GM23338 (cell line): ENCODE measurements around the gene IGFBP6. TPM values are rescaled to one million over a fixed set of nuclear protein-coding genes. Genes with fewer than 3 reads are reported as not detected.

Experiments used
- ATAC-seq: fragments of 200-7000 bp; cut with Tn5 transposase; 3 replicates; pipeline ENCODE4 v1.9.1; 2020
- DNase-seq: peaks from one replicate; pipeline ENCODE4 v3.0.0-alpha.2; 2015; ENCODE audit warnings: low spot score
- H2AFZ ChIP-seq: fragments of 200-600 bp; sonication (generic); 2 replicates; pipeline ENCODE4 v1.8.0; 2016; ENCODE audit warnings: antibody characterized with exemption, mild to moderate bottlenecking, moderate library complexity
- H3F3A ChIP-seq: fragments of 200-600 bp; sonication (generic); replicated peaks from 2 replicates; pipeline ENCODE4 v1.8.0; 2017; ENCODE audit warnings: antibody characterized with exemption, mixed run types, low read depth
- H3K27ac ChIP-seq: fragments of 200-600 bp; sonication (generic); 2 replicates; pipeline ENCODE4 v1.6.1; 2016; ENCODE audit warnings: low read depth
- H3K27me3 ChIP-seq: fragments of 200-600 bp; sonication (generic); 2 replicates; pipeline ENCODE4 v1.8.0; 2016; ENCODE audit warnings: mild to moderate bottlenecking, mixed run types, moderate library complexity; ENCODE audit not compliant: insufficient read depth
- H3K36me3 ChIP-seq: fragments of 200-600 bp; sonication (generic); 2 replicates; pipeline ENCODE4 v1.8.0; 2016; ENCODE audit warnings: mild to moderate bottlenecking; ENCODE audit not compliant: insufficient read depth
- H3K4me1 ChIP-seq: fragments of 200-600 bp; sonication (generic); 2 replicates; pipeline ENCODE4 v1.8.0; 2016; ENCODE audit warnings: mild to moderate bottlenecking, moderate library complexity; ENCODE audit not compliant: insufficient read depth
- H3K4me2 ChIP-seq: fragments of 200-600 bp; sonication (generic); 2 replicates; pipeline ENCODE4 v1.7.1; 2017; ENCODE audit warnings: mixed run types
- H3K4me3 ChIP-seq: fragments of 200-600 bp; sonication (generic); 2 replicates; pipeline ENCODE4 v1.6.1; 2016; ENCODE audit warnings: mixed run types
- H3K79me2 ChIP-seq: fragments of 200-600 bp; sonication (generic); replicated peaks from 2 replicates; pipeline ENCODE4 v1.8.0; 2017; ENCODE audit warnings: mild to moderate bottlenecking; ENCODE audit not compliant: insufficient read depth
- H3K9me2 ChIP-seq: fragments of 200-600 bp; sonication (generic); 2 replicates; pipeline ENCODE4 v1.8.0; 2017; ENCODE audit not compliant: insufficient read depth
- H4K20me1 ChIP-seq: fragments of 200-600 bp; sonication (generic); replicated peaks from 2 replicates; pipeline ENCODE4 v1.8.0; 2017; ENCODE audit warnings: mild to moderate bottlenecking; ENCODE audit not compliant: insufficient read depth
- H3K27ac Mint-ChIP-seq: 2 replicates; pipeline ENCODE4 v1.8.0; 2020; ENCODE audit warnings: inconsistent platforms, mild to moderate bottlenecking, moderate library complexity, mixed read lengths
- H3K27me3 Mint-ChIP-seq: 3 replicates; pipeline ENCODE4 v1.8.0; 2022; ENCODE audit warnings: low read depth, mild to moderate bottlenecking, moderate library complexity, mixed read lengths, inconsistent platforms; ENCODE audit not compliant: insufficient read depth, poor library complexity
- H3K36me3 Mint-ChIP-seq: 3 replicates; pipeline ENCODE4 v1.8.0; 2021; ENCODE audit warnings: low read depth, mild to moderate bottlenecking, inconsistent platforms, moderate library complexity, mixed read lengths
- H3K4me1 Mint-ChIP-seq: 3 replicates; pipeline ENCODE4 v1.8.0; 2020; ENCODE audit warnings: mild to moderate bottlenecking, inconsistent platforms, mixed read lengths
- H3K4me3 Mint-ChIP-seq: 3 replicates; pipeline ENCODE4 v1.8.0; 2021; ENCODE audit warnings: moderate library complexity, mild to moderate bottlenecking, inconsistent platforms, mixed read lengths
- H3K9me3 Mint-ChIP-seq: 3 replicates; pipeline ENCODE4 v1.8.0; 2020; ENCODE audit warnings: moderate library complexity, mild to moderate bottlenecking, inconsistent platforms, mixed read lengths
- CREB1 ChIP-seq: fragments of 250-450 bp; sonication (Bioruptor Pico); IDR thresholded peaks from 2 replicates; pipeline ENCODE4 v1.5.0; 2020; ENCODE audit warnings: low read depth, mild to moderate bottlenecking, moderate library complexity
- EZH2 ChIP-seq: fragments of 200-600 bp; sonication (generic); IDR thresholded peaks from one replicate; pipeline ENCODE4 v1.8.0; 2017; ENCODE audit warnings: antibody characterized with exemption, mild to moderate bottlenecking, low read depth; ENCODE audit not compliant: unreplicated experiment
- EZH2phosphoT487 ChIP-seq: fragments of 200-600 bp; sonication (generic); IDR thresholded peaks from one replicate; pipeline ENCODE4 v1.8.1; 2018; ENCODE audit warnings: antibody characterized with exemption; ENCODE audit not compliant: unreplicated experiment
- JUNB ChIP-seq: IDR thresholded peaks from one replicate; pipeline ENCODE4 v1.6.1; 2016; ENCODE audit warnings: antibody characterized with exemption; ENCODE audit not compliant: unreplicated experiment
- NANOG ChIP-seq: IDR thresholded peaks from 2 replicates; pipeline ENCODE4 v1.6.1; 2016; ENCODE audit warnings: antibody characterized with exemption, borderline replicate concordance
- POLR2AphosphoS5 ChIP-seq: IDR thresholded peaks from 2 replicates; pipeline ENCODE4 v1.6.1; 2016; ENCODE audit warnings: antibody characterized with exemption, low read depth
- REST ChIP-seq: IDR thresholded peaks from one replicate; pipeline ENCODE4 v1.6.1; 2018; ENCODE audit warnings: antibody characterized with exemption; ENCODE audit not compliant: unreplicated experiment
- STAT1 ChIP-seq: IDR thresholded peaks from one replicate; pipeline ENCODE4 v1.6.1; 2016; ENCODE audit warnings: antibody characterized with exemption; ENCODE audit not compliant: unreplicated experiment
- ZNF114 ChIP-seq: fragments of 250-450 bp; sonication (Bioruptor Pico); IDR thresholded peaks from 2 replicates; pipeline ENCODE4 v1.5.0; 2020; ENCODE audit warnings: mild to moderate bottlenecking, moderate library complexity
- ZNF331 ChIP-seq: fragments of 250-450 bp; sonication (Bioruptor Pico); IDR thresholded peaks from 2 replicates; pipeline ENCODE4 v1.5.0; 2020; ENCODE audit warnings: low read depth, mild to moderate bottlenecking, moderate library complexity
- ZNF462 ChIP-seq: fragments of 250-450 bp; sonication (Bioruptor Pico); IDR thresholded peaks from 2 replicates; pipeline ENCODE4 v1.5.0; 2020; ENCODE audit warnings: mild to moderate bottlenecking, moderate library complexity
- polyA plus RNA-seq: library from polyadenylated mRNA; unstranded; fragments of >200 nt; fragmentation: Nextera tagmentation; extraction: Ambion mirVana; gene quantifications from 2 replicates; pipeline ENCODE4 v1.2.1, GENCODE V29; 2016
- total RNA-seq: library from RNA; depleted of rRNA; stranded (reverse); fragments of >200 nt; shearing (Covaris generic); gene quantifications from 2 replicates; pipeline ENCODE4 v1.2.3, GENCODE V29; 2014
- TF ChIP-seq, protein P1 (sequence below): IDR thresholded peaks from 2 replicates; pipeline ENCODE4 v1.6.1; 2016; ENCODE audit warnings: antibody characterized with exemption
- TF ChIP-seq, protein P2 (sequence below), 2 experiments: fragments of 200-600 bp in 1 of 2; sonication (generic) in 1 of 2; conservative IDR thresholded peaks; 2 replicates each; pipeline versions ENCODE4 v1.5.1 to v1.6.1; 2016 to 2017; ENCODE audit warnings: antibody characterized with exemption in 2 of 2, low read depth in 2 of 2, mild to moderate bottlenecking in 2 of 2, moderate library complexity in 1 of 2

IGFBP6 gene
- total and polyA plus RNA-seq, 2 experiments from 2014 or later = 14.7 to 16.6 TPM

- Histone ChIP-seq H3K9me2 (no peaks in the 10 kb centered on the region), H4K20me1 (peaks cover 16% of the 10 kb centered on the region), H3K4me3 (peak overlapping the region; percentile 64), H3K27ac (0 out of 2 replicates have a peak overlapping the region, but pooled peaks have one; percentile 88), H3K79me2 (peaks cover 16% of the 10 kb centered on the region; the same call in 1 of the 2 replicates), H2AFZ (no peak overlapping the region), H3K27me3 (peaks cover 8% of the 10 kb centered on the region), H3K36me3 (no peaks in the 10 kb centered on the region), H3K4me2 (peak overlapping the region; percentile 89), H3F3A (peaks cover 44% of the 10 kb centered on the region), H3K4me1 (peaks cover 62% of the 10 kb centered on the region)
- Mint-ChIP-seq H3K4me3 (peak overlapping the region; percentile 66), H3K4me1 (peaks cover 52% of the 10 kb centered on the region), H3K27me3 (peaks cover 39% of the 10 kb centered on the region), H3K36me3 (peaks cover 18% of the 10 kb centered on the region), H3K27ac (no peak overlapping the region), H3K9me3 (no peaks in the 10 kb centered on the region; the same call in 2 of the 3 replicates)
- DNase-seq (no peak), ATAC-seq (no peak)
- TF ChIP-seq, protein P1, sequence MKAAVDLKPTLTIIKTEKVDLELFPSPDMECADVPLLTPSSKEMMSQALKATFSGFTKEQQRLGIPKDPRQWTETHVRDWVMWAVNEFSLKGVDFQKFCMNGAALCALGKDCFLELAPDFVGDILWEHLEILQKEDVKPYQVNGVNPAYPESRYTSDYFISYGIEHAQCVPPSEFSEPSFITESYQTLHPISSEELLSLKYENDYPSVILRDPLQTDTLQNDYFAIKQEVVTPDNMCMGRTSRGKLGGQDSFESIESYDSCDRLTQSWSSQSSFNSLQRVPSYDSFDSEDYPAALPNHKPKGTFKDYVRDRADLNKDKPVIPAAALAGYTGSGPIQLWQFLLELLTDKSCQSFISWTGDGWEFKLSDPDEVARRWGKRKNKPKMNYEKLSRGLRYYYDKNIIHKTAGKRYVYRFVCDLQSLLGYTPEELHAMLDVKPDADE = no peak
- TF ChIP-seq REST (no peak), CREB1 (CRISPR knock-in tag) (no peak), EZH2 (no peak), ZNF462 (CRISPR knock-in tag) (no peak), ZNF114 (CRISPR knock-in tag) (no peak), ZNF331 (CRISPR knock-in tag) (no peak), STAT1 (no peak), POLR2AphosphoS5 (no peak), NANOG (no peak), JUNB (no peak), EZH2phosphoT487 (no peak)
- TF ChIP-seq, protein P2, sequence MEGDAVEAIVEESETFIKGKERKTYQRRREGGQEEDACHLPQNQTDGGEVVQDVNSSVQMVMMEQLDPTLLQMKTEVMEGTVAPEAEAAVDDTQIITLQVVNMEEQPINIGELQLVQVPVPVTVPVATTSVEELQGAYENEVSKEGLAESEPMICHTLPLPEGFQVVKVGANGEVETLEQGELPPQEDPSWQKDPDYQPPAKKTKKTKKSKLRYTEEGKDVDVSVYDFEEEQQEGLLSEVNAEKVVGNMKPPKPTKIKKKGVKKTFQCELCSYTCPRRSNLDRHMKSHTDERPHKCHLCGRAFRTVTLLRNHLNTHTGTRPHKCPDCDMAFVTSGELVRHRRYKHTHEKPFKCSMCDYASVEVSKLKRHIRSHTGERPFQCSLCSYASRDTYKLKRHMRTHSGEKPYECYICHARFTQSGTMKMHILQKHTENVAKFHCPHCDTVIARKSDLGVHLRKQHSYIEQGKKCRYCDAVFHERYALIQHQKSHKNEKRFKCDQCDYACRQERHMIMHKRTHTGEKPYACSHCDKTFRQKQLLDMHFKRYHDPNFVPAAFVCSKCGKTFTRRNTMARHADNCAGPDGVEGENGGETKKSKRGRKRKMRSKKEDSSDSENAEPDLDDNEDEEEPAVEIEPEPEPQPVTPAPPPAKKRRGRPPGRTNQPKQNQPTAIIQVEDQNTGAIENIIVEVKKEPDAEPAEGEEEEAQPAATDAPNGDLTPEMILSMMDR (conservative IDR thresholded peaks at IDR 0.05; ENCODE audit: low read depth in 2 of 2) = no peak
These were observed 46.9 kb upstream of the IGFBP6 start for GRCh38 chr12:53050426-53051057.
